NCI-H345 treated with DMSO at 0.1 percent for 48 hours (cell line): ENCODE results near the gene PLCB1.

ENCODE experiments used
- DNase-seq: peaks from one replicate; lab custom pipeline; 2025; ENCODE audit not compliant: unreplicated experiment; lab: John Stamatoyannopoulos, UW

Gene PLCB1

GRCh38 chr20:8525017-8525343 is 392.9 kb downstream of the PLCB1 start:
- no peak for DNase-seq

GRCh38 chr20:8526610-8527009 is 394.5 kb downstream of the PLCB1 start:
- DNase-seq: no peak

GRCh38 chr20:8527998-8528723 is 396.1 kb downstream of the PLCB1 start:
- DNase-seq: no peak

GRCh38 chr20:8530022-8530421 is 398.0 kb downstream of the PLCB1 start:
- no peak for DNase-seq

- no peak for DNase-seq
These were observed 400.1 kb downstream of the PLCB1 start for GRCh38 chr20:8532169-8532568.

GRCh38 chr20:8534368-8535160 is 402.5 kb downstream of the PLCB1 start:
- no peak for DNase-seq

- peak; percentile 21 for DNase-seq
These were observed 403.6 kb downstream of the PLCB1 start for GRCh38 chr20:8535403-8536261.

GRCh38 chr20:8536262-8536618 is 404.2 kb downstream of the PLCB1 start:
- DNase-seq: no peak

- no peak for DNase-seq
These were observed 408.4 kb downstream of the PLCB1 start for GRCh38 chr20:8540466-8540865.

GRCh38 chr20:8542110-8542486 is 410.0 kb downstream of the PLCB1 start:
- DNase-seq: no peak

- no peak for DNase-seq
These were observed 413.1 kb downstream of the PLCB1 start for GRCh38 chr20:8545212-8545611.

- no peak for DNase-seq
These were observed 415.1 kb downstream of the PLCB1 start for GRCh38 chr20:8547035-8547650.

GRCh38 chr20:8547968-8548588 is 416.0 kb downstream of the PLCB1 start:
- DNase-seq: no peak

GRCh38 chr20:8549192-8549591 is 417.1 kb downstream of the PLCB1 start:
- no peak for DNase-seq

- DNase-seq: no peak
These were observed 425.6 kb downstream of the PLCB1 start for GRCh38 chr20:8557711-8558110.

GRCh38 chr20:8562356-8562755 is 430.3 kb downstream of the PLCB1 start:
- no peak for DNase-seq

- DNase-seq: no peak
These were observed 436.0 kb downstream of the PLCB1 start for GRCh38 chr20:8568075-8568474.

GRCh38 chr20:8569766-8570165 is 437.7 kb downstream of the PLCB1 start:
- no peak for DNase-seq

GRCh38 chr20:8571611-8572010 is 439.5 kb downstream of the PLCB1 start:
- DNase-seq: no peak

- no peak for DNase-seq
These were observed 441.6 kb downstream of the PLCB1 start for GRCh38 chr20:8573686-8574085.

GRCh38 chr20:8575114-8575513 is 443.0 kb downstream of the PLCB1 start:
- no peak for DNase-seq
